ENCODE measurements around the gene JPH3.
A peak's percentile ranks its signal among the peaks of the same experiment; 100 is the strongest.

JPH3 gene

DNA sequence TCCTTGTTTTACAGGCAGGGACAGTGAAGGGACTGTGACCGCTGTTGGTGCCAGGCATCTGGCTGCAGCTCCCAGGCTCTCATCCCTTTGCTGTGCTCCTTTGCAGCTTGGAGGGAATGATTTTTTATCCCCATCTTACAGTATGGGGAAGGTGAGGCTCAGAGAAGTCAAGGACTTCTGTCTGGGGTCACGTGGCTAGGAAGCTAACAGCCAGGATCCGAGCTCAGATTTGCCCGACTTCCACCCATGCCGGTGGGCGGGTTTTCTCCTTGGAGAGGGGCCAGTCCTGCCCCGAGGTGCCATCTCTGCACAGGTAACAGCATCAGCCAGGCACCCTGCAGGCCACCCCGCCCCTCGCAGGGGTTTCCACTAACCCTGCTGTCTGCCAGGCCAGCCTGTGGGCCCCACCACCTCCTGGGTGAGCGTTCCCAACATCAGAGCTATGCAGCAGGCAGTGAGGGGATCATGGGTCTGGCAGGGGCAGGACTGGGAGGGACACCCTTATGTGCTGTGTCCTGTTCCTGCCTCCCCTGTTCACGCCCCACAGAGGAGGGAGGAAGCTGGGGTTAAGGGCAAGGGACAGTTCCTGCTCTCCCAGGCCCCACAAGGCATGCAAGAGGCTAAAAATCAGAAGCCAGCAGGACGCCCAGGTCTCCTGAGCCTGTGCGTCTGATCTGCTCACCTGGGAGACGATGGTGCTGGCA is 25.4 kb downstream of the JPH3 start:
- no peak for DNase-seq

DNA sequence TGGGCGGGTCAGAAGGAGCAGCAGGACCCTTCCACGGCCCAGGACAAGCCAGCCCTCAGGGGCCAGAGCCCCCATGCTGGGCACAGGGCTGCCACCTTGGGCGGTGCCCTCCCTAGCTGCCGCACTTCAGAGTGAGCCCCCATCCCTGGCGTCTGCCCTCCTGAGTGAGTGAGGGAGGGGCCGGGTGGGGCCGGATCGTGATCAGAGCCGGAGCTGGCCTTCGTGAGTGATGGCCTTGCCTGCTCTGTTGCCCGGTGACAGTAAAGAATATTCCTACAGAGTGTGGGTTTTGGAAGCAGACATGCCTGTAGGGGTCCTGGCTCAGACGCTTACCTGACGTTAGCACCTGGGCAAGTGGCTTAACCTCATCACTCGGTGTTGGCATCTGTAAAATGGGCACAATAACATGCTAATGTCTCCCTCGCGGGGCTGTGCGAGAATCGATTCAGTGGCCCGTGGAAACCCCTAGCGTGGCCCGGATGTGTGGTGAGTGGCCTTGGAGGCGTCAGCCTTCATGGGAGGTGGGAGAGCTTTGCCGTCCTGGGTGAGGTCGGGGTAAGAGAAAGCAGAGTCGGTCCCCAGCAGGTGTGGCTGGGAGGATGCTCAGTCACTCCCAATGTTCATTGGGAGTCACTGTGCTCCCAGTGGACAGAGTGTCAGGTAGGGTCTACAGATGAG is 26.1 kb downstream of the JPH3 start:
- no peak for DNase-seq

DNA sequence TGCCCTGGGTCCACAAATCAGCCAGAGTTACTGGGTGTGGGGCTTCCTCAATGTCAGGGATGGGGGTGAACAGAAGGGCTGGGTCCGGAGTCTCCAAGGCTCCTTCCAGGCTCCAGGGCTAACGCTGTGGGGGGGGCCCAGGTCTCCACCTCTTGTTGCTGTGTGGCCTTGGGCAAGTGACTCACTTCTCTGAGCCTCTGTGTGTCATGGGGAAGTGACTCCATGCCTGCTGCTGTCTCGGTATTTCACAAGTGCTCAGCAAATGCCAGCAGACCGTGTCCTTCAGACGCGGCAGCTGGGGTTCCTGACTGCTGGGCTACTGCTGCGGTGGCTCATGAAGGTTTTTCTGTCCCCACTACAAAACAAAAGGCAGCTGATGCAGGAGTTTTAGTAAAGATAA is 26.6 kb downstream of the JPH3 start:
- no peak for DNase-seq

DNA sequence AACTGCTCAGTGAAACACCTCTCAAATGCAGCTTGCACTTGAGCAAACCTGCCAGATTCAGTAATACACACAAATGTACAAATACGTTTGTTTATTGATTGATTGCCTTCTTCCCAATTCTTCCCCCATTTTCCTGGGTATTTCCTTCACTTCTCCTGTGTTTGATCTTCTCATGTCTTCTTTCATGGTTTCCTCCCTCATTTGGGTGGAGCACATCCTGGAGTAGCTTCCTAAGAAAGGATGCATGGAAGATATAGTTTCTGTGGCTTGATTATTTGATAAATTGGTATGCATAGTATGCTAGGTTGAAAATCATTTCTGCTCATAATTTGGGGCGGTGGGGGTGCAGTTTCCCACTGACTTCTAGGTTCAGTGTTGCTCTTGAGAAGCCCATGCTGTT is 28.8 kb downstream of the JPH3 start:
- no peak for DNase-seq

DNA sequence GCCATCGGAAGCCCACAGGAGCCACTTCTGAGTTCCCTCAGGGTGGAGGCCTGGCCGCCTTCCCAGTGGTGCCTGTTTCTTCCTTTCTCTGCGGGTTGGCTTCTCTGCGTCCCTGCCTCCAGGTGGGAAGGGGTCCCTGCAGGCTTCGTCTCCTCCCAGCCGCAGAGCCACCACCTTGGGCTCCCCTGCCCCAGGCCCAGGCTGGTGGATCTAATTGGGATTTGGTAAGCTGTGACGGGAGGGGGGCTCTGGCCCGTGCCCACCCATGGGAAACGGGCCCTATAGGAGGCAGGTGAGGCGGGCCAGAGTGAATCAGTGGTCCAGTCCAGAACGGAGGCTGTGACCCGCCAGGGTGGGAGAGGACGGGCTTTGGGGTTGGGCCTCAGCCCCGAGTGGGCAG is 32.1 kb downstream of the JPH3 start:
- DNase-seq = no peak

DNA sequence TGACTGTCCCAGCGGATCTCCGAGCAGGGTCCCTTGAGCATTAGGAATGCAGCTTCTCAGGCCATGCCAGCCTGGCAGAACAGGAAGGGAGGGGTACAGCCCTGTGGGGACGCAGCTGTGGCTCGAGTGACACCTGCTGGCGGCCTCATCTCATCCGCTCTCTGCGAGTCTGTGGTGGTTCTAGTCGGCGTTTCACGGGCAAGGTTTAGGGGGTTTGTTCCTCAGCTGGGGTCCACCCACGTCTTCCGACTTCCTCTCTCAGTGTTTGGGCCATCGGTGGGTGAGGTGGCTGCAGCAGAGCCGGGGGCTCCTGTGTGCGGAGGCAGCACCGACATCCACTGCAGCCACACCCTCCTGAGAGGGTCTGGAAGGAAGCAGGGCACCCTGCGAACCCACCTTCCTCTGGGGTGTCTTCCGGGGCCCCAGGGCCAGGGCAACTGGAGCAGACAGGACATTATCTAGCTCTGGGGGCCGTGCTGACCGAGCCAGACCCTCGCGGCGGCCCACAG is 33.3 kb downstream of the JPH3 start:
- DNase-seq = peak; percentile 60

DNA sequence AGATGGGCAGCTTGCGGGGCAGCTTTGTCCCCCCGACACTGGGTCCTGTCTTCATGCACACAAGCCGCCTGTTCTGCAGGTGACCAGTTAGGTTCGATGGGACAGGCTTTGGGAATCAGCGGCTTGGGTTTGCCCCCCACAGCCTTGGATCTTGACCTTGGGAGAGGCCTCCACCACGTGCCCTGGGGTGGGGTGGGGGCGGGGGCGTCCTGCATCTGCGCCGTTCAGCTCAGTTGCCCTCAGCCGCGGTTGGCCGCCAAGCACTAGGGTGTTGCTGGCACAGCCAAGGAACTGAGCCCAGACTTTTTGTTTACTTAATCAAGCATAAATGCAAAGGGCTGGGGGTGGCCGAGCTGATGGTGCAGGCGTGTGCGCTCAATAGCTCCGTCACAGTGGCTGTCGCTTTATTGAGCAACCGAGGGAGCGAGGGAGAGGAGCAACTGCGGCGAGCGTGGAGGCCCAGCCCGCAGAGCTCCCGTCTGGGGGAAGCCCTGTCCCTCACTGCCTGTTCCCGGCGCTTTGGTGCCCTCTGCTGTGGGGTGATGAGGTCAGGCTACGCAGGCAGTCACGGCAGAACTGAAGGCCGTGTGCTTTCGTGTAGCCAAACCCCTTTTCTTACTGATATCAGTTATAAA is 33.9 kb downstream of the JPH3 start:
- peak; percentile 69 for DNase-seq

DNA sequence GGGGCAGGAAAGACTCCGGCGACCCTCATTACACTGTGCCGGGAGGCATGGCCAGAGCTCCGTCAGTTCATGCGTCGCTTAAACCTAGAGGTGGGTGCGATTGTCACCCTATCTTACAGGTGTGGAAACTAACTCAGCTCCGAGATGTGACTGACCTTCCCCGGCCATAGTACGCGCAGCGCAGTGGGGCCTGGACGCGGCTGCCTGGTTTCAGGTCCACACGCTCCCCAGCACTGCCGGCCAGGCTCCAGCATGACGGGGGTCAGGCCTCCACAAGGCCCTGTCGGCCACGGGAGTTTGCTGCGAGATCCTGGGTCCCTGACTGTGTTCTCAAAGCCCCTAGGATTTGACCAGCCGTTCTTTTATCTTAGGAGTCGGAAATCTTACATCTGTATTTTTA is 34.4 kb downstream of the JPH3 start:
- DNase-seq = no peak

DNA sequence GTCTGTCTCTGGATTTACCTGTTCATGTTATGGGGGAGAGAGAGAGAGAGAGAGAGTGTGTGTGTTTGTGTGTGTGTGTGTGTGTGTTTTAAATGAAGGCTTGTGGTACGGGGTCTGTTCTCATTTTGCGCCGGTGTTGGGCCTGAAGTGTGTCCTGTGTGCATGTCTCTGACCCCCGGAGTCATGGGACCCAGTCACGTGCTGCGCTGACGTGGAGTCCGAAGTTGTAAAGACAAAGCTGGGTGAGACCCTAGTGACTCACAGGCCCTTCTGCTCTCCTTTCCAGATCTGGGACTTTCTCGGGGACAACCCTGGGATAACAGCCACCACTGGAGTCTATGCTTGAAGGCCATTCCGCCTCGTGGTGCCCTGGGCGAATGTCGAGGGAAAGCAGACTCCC is 35.0 kb downstream of the JPH3 start:
- no peak for DNase-seq

DNA sequence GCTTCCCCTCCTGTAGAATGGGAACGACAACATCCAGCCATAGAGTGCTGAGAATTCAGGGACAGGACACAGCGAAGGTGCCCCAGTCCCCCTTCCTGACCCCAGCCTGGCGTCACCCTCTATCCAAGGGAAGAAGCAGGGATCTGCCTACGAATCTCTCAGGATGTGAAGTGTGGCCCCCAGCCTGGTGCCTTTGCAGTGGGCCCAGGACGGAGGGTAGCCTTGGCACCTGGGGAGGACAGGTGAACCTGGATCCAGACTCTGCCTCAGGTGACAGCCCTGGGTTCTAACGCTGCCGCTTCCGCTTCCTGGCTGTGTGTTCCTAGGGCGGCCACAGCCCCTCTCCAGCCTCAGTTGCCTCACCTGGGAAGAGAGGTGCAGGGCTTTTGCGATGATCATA is 36.4 kb downstream of the JPH3 start:
- DNase-seq = no peak

DNA sequence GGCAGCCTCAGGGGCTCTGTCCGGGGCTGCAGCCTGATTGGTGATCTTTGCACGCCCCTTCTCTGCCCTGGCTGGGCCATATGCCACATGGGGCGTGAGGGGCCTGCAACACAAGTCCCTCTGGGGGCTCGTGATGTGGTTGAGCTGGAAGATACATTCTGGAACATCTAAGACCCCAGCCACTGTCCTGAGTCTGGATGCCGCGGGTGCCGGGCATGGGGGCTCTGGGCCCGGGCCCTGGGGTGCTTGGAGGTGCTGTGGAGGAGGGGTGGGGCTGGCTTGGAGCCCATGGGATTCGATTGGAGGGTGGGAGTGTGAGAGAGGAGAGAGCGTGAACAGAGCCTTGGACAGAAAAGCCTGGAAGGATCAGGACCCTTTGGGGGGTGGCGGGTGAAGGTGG is 39.4 kb downstream of the JPH3 start:
- no peak for DNase-seq

DNA sequence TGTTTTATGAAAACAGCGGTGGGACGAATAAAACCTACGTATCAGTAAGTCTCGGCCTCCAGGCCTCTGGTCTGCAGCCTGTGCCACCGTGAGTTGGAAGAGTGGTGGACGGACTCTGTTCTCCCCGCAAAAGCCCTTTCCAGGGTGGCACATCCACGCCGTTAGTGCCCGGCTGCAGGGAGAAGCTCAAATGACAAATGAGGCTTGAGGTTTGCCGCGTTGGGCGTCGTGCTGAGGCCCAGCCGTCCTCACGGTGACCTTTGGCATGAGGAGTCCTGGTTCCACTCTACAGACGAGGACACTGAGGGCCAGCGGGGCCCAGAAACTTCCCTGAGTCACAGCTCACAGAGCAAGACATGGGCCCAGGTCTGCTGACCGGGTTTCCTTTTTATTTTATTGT is 40.2 kb downstream of the JPH3 start:
- no peak for DNase-seq

DNA sequence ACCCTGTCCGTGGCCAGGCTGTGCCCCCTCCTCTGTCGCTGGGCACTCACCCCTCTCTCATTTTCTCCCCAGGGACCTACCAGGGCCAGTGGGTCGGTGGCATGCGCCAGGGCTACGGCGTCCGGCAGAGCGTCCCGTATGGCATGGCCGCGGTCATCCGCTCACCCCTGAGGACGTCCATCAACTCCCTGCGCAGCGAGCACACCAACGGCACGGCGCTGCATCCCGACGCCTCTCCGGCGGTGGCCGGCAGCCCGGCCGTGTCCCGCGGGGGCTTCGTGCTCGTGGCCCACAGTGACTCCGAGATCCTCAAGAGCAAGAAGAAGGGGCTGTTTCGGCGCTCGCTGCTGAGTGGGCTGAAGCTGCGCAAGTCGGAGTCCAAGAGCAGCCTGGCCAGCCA is 41.9 kb downstream of the JPH3 start:
- DNase-seq = no peak

DNA sequence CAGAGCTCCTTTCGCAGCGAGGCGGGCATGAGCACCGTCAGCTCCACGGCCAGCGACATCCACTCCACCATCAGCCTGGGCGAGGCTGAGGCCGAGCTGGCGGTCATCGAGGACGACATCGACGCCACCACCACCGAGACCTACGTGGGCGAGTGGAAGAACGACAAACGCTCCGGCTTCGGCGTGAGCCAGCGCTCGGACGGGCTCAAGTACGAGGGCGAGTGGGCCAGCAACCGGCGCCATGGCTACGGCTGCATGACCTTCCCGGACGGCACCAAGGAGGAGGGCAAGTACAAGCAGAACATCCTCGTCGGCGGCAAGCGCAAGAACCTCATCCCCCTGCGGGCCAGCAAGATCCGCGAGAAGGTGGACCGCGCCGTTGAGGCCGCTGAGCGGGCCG is 42.3 kb downstream of the JPH3 start:
- no peak for DNase-seq

DNA sequence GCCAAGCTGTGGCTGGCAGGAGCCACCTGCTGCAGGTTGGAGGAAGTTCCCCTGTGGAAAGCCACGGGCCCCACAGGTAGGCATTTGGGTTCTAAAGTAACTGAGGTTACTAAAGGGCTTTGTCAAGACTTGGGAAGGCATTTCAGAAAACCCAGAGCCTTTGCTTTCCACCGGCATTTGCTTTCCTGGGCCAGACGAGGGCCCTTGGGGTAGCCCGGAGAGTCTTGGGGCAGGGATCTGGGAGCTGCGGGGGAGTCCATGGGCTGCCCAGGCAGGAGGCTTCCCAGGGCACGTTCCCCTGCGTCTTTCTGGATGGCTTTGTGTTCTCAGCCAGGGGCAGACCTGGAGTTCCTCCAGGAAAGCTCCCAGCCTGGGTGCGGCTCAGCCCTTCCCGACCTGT is 43.5 kb downstream of the JPH3 start:
- DNase-seq = no peak

DNA sequence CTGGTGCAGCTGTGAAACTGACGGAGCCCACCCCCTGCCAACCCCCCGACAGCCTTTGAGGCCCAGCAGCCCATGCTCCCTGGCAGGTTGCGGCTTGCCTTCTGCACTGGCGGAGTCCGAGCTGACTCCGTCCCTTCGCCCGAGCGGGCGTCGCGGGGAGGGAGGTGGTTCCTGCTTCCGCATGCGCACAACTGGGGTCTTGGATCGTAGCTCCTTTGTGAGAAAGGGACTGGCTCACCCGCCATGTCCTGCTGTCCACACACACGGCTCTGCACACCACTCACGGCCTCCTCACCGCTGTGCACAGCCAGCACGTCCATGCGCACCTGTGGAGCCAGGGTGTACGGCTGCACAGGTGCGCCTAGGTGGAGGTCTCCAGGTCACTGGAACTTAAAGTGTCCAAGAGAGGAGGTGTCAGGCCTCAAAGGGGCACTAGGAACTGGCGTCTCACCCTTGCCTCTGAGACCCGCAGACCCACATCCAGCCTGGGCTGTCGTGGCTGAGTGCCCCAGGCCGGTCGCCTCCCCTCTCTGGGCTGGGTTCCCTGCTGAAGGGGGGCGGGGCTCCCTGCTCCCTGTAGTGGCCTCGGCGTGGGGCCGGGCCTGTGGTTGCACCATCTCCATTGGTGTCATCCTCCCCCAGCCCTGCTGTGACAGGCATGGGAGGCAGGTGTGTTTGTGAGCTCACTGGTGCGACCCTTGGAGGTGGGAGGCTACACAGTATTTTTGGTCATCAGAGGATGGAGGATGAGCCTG is 45.3 kb downstream of the JPH3 start:
- DNase-seq = no peak

DNA sequence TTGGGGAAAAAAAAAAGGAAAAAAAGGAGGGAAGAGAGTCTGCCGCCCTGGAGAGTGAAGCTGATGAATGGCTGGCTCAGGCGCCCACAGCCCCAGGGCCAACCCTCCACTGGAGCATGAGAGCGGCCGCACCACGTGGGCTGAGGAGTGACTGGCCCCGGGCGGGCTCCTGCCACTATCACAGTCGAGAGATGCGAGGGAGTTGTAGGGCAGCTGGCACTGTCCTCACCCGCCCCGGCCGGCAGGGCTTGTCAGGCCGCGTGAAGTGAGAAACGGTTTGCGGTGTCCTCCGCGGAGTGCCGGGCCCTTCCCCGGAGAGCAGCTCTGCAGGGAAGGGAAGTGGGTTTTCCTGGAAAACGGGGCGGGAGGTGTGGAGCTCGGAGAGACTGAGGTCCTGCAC is 45.9 kb downstream of the JPH3 start:
- DNase-seq = no peak

DNA sequence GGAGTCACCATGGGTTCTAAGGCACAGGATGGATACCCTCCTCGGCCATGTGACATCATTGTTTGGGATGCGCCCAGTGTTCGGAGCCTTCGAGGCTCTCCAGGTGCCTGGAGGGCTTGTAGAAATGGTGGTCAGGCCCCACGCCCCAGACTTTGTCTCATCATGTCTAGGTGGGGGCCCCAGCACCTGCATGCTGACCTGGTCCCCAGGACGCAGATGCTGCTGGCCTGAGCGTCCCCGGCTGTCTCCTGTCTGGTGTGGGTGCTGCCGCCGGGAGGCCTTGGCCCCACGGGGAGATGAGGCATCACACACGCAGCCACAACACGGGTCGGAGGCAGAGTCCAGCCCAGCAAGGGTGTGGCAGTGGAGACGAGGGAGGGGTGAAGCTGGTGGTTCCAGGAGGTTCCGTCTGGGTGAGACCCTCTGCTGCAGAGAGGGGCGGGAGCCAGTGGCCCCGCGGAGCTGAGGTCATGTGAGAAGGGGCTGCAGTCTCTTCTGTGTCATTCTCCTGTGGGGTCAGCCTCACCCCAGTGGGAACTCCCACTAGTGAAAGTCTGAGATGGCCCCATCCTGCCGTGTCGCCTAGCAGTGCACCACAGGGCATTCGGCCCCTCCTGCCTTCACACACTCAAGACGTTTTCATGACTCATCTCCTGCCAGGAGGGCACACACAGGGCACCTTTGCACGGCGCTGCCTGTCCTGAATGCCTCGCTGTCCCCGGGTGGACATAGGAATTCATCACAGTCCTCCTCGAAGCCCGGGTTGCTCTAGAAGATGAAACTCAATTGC is 46.6 kb downstream of the JPH3 start:
- no peak for DNase-seq

DNA sequence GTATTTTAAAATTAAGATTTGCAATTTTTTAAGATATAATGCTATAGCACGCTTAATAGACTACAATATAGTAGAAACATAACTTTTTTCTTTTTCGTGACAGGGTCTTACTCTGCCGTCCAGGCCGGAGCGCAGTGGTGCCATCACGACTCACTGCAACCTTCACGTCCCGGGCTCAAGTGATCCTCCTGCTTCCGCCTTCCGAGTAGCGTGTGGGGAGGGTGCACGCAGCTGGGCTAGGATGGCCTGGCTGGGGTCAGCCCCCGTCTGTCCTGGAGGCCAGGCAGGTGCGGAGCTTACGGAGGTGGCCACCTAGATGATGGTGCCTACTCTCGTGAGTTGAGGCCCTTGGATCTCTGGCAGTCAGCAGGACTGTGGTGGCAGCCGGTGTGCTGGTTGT is 50.1 kb downstream of the JPH3 start:
- DNase-seq = no peak

DNA sequence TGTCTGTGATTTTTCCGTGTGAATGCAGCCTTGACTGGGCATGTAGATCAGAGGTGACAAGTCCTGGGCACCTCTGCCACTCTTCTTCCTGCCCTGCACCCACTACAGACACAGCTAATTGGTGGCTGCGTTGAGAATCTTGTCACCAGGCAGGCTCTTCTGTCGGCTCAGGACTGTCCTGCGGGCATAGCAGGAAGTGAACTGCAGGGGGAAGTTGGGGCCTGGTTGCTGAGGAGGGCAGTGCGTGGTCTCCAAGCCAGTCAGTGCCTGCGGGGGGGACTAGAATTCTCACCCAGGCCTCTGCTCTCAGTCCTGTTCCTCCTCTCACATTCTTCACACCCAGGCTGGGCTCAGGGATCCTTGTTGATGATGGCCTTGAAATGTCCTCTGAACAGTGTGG is 50.5 kb downstream of the JPH3 start:
- no peak for DNase-seq

DNA sequence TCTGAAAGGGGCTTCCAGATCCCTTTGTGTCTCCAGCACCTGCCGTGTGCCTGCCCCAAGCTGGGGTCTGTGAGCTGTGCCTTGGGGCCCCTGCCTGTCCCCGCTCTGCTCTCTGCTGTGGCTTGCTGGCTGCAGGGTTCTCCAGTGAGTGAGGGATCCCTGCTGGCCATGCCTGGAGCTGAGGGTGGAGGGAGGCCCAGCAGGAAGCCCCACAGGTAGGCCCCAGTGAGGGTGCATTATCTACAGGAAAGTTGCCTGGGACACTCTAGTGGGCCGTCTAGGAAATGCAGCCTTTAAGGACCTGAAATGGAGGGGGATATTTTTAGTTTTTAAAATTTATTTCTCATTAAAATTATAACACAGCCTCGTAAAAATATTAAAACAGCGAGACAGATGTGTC is 50.9 kb downstream of the JPH3 start:
- no peak for DNase-seq

DNA sequence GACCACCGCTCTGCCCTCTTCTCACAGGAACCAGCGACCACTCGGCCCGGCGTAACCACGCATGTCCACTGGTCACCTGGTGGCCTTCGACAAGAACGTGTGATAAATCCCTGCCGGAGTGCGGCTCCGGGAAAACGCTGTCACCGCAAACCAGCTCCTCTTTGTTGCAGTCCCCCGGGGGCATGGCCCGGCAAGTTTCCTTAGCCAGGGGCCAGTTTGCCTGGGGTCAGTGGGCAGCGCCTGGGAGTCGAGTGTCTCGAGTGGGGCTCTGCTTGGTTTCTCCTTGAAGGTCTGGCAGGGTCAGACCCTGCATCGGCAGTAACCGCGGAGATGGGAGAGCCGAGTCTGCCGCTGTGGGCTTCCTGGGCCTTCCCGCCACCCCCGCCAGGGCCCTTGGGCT is 52.5 kb downstream of the JPH3 start:
- no peak for DNase-seq

DNA sequence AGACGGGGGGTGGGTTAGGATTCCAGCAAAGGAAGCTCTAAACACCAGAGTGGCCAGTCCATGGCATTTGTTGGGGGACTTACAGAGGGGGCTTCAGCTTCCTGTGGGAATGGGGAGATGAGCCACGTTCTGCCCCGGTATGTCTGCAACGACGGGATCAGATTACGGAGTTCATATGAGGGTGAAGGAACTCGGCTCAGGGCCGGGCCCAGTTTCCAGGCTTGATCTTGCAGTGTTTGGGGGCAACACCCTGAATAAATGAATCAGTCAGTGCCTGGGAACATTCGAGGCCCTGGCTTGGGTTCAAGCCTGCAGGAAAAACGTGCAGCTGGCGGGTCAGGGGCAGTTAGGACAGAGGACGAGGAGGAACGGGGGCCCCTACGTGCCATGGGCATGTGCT is 54.0 kb downstream of the JPH3 start:
- DNase-seq = no peak

All from activated CD4-positive, alpha-beta T cell treated with anti-CD3 and anti-CD28 coated beads for 1 hour (primary cell).